A549 (cell line): Measurements from ENCODE around the gene DRAXIN. TPM values are rescaled to one million over a fixed set of nuclear protein-coding genes. Genes with fewer than 3 reads are reported as not detected.

Source experiments
- ATAC-seq, 2 experiments: fragments of 200-7000 bp in 1 of 2; fragments of >200 bp in 1 of 2; cut with Nextera tagmentation in 1 of 2; cut with Tn5 transposase in 1 of 2; 3 replicates each; pipeline versions ENCODE4 v1.8.0 to v1.9.1; 2018 to 2020; ENCODE audit warnings: mild to moderate bottlenecking in 1 of 2, moderate library complexity in 1 of 2
- CTCF ChIA-PET: fragments of 300-600 bp; sonication (Branson Sonifier 250); formaldehyde crosslinking; extraction: SDS; loops from one replicate; lab custom pipeline; 2021; ENCODE audit warnings: antibody characterized with exemption, inconsistent platforms; lab: Yijun Ruan, JAX
- POLR2A ChIA-PET: fragments of 350-600 bp; formaldehyde crosslinking; extraction: SDS; loops from one replicate; lab custom pipeline; 2021; ENCODE audit warnings: antibody characterized with exemption, inconsistent platforms; lab: Yijun Ruan, JAX
- DNase-seq, 2 experiments: peaks; one replicate each; pipeline versions ENCODE4 v3.0.0 to v3.0.0-alpha.2; 2011 to 2016; ENCODE audit warnings: low read depth in 1 of 2, low spot score in 1 of 2
- FAIRE-seq: peaks from 2 replicates; lab custom pipeline; 2011; peaks lifted over from hg19 to GRCh38; lab: Jason Lieb, UNC
- H3K27ac ChIP-seq, 2 experiments: fragments of >200 bp; sonication (Bioruptor Twin); formaldehyde crosslinking; 3 replicates each; pipeline ENCODE4 v1.5.1; 2016 to 2017
- H3K4me1 ChIP-seq: fragments of >200 bp; sonication (Bioruptor Twin); formaldehyde crosslinking; 3 replicates; pipeline ENCODE4 v1.6.1; 2016
- H3K4me2 ChIP-seq: fragments of >200 bp; sonication (Bioruptor Twin); formaldehyde crosslinking; 3 replicates; pipeline ENCODE4 v1.6.1; 2016
- H3K4me3 ChIP-seq: fragments of >200 bp; sonication (Bioruptor Twin); formaldehyde crosslinking; 3 replicates; pipeline ENCODE4 v1.5.1; 2016
- H3K9me3 ChIP-seq: fragments of >200 bp; sonication (Bioruptor Twin); formaldehyde crosslinking; 3 replicates; pipeline ENCODE4 v1.6.1; 2016
- CEBPB ChIP-seq, 2 experiments: fragments of >200 bp in 1 of 2; sonication (Bioruptor Twin) in 1 of 2; formaldehyde crosslinking in 1 of 2; IDR thresholded peaks; 2 replicates each; pipeline ENCODE4 v1.6.1; 2012 to 2016
- E2F6 ChIP-seq: IDR thresholded peaks from 2 replicates; pipeline ENCODE4 v1.6.1; 2012; ENCODE audit warnings: low read depth, borderline replicate concordance
- EHF ChIP-seq: fragments of 250-450 bp; sonication (Bioruptor Pico); IDR thresholded peaks from 2 replicates; pipeline ENCODE4 v1.5.0; 2020; ENCODE audit warnings: mild to moderate bottlenecking
- ELK1 ChIP-seq: fragments of 150-350 bp; IDR thresholded peaks from 2 replicates; pipeline ENCODE4 v1.6.1; 2014; ENCODE audit warnings: low read depth, mild to moderate bottlenecking, low read length
- ESRRA ChIP-seq: fragments of 150-350 bp; IDR thresholded peaks from 2 replicates; pipeline ENCODE4 v1.6.1; 2014; ENCODE audit warnings: mild to moderate bottlenecking, low read length, borderline replicate concordance
- HES2 ChIP-seq: fragments of >200 bp; sonication (Bioruptor Twin); formaldehyde crosslinking; IDR thresholded peaks from 2 replicates; pipeline ENCODE4 v1.6.1; 2016
- HOXA7 ChIP-seq: fragments of 250-450 bp; sonication (Bioruptor Pico); IDR thresholded peaks from 2 replicates; pipeline ENCODE4 v1.5.0; 2020; ENCODE audit warnings: mild to moderate bottlenecking, moderate library complexity
- HOXB13 ChIP-seq: fragments of 250-450 bp; sonication (Bioruptor Pico); IDR thresholded peaks from 2 replicates; pipeline ENCODE4 v1.5.0; 2020; ENCODE audit warnings: low read depth, mild to moderate bottlenecking, moderate library complexity
- HOXB5 ChIP-seq: fragments of 250-450 bp; sonication (Bioruptor Pico); IDR thresholded peaks from 2 replicates; pipeline ENCODE4 v1.5.0; 2020; ENCODE audit warnings: mild to moderate bottlenecking, moderate library complexity
- JUN ChIP-seq, 2 experiments: fragments of >200 bp; sonication (Bioruptor Twin); formaldehyde crosslinking; IDR thresholded peaks; 2 replicates in 1 of 2; 3 replicates in 1 of 2; pipeline ENCODE4 v1.6.1; 2016 to 2017
- MAX ChIP-seq: IDR thresholded peaks from 2 replicates; pipeline ENCODE4 v1.6.1; 2012
- NPAS2 ChIP-seq: fragments of 250-450 bp; sonication (Bioruptor Pico); IDR thresholded peaks from 2 replicates; pipeline ENCODE4 v1.8.0; 2022; ENCODE audit warnings: mild to moderate bottlenecking, moderate library complexity, borderline replicate concordance
- NR3C1 ChIP-seq: fragments of >200 bp; sonication (Bioruptor Twin); formaldehyde crosslinking; IDR thresholded peaks from 3 replicates; pipeline ENCODE4 v1.6.1; 2017
- PHF8 ChIP-seq: fragments of 200-600 bp; sonication (generic); IDR thresholded peaks from 2 replicates; pipeline ENCODE4 v1.6.1; 2016; ENCODE audit warnings: low read depth, mild to moderate bottlenecking, antibody characterized with exemption, moderate library complexity, borderline replicate concordance
- POLR2AphosphoS2 ChIP-seq: conservative IDR thresholded peaks from 2 replicates; pipeline ENCODE4 v1.6.1; 2012; ENCODE audit warnings: low read length, improper control_type of control experiment, inconsistent platforms
- RFX5 ChIP-seq: fragments of 450-650 bp; IDR thresholded peaks from 2 replicates; pipeline ENCODE4 v1.7.1; 2014; ENCODE audit warnings: antibody characterized with exemption, mild to moderate bottlenecking, moderate library complexity
- RNF2 ChIP-seq: fragments of 200-600 bp; sonication (generic); IDR thresholded peaks from 2 replicates; pipeline ENCODE4 v1.6.1; 2016; ENCODE audit warnings: low read depth, mild to moderate bottlenecking, antibody characterized with exemption, moderate library complexity, borderline replicate concordance
- TFCP2L1 ChIP-seq: fragments of 250-450 bp; sonication (Bioruptor Pico); IDR thresholded peaks from 2 replicates; pipeline ENCODE4 v1.5.0; 2021; ENCODE audit warnings: mild to moderate bottlenecking
- TP53 ChIP-seq: fragments of 250-450 bp; sonication (Bioruptor Pico); IDR thresholded peaks from 2 replicates; pipeline ENCODE4 v1.5.0; 2021; ENCODE audit warnings: mild to moderate bottlenecking, moderate library complexity
- USF2 ChIP-seq: fragments of 450-650 bp; IDR thresholded peaks from 2 replicates; pipeline ENCODE4 v1.6.1; 2014; ENCODE audit warnings: antibody characterized with exemption
- ZFP36 ChIP-seq: fragments of 450-650 bp; IDR thresholded peaks from 2 replicates; pipeline ENCODE4 v1.6.1; 2014; ENCODE audit warnings: borderline replicate concordance; ENCODE audit not compliant: partially characterized antibody
- ZNF302 ChIP-seq: fragments of 250-450 bp; sonication (Bioruptor Pico); IDR thresholded peaks from 2 replicates; pipeline ENCODE4 v1.9.0; 2021; ENCODE audit warnings: inconsistent platforms, mild to moderate bottlenecking, moderate library complexity
- ZSCAN20 ChIP-seq: fragments of 250-450 bp; sonication (Bioruptor Pico); IDR thresholded peaks from 2 replicates; pipeline ENCODE4 v1.8.0; 2022; ENCODE audit warnings: mild to moderate bottlenecking, moderate library complexity
- WGBS: methylation state at CpG from one replicate; pipeline ENCODE4 v1.1.6; 2017; ENCODE audit errors: missing lambda C conversion rate; 5-methylcytosine and 5-hydroxymethylcytosine counted together
- polyA plus RNA-seq, 4 experiments: library from polyadenylated mRNA; depleted of rRNA in 3 of 4; stranded (reverse); fragments of >200 nt; fragmentation: RNase III in 1 of 4; extraction: RNeasy Plus Mini Kit Qiagen cat#74134 plus additional on column Dnase treatment in 1 of 4; gene quantifications; 2 replicates in 3 of 4; 3 replicates in 1 of 4; pipeline ENCODE4 v1.2.3, GENCODE V29; 2011 to 2017

The DRAXIN gene
- polyA plus RNA-seq, 2 of the 4 experiments (the other 2 are of a cell fraction): 0.03 TPM; not detected in 1

- Histone ChIP-seq H3K9me3 (no peaks in the 10 kb centered on the region), H3K27ac (no peak overlapping the region), H3K4me1 (no peaks in the 10 kb centered on the region), H3K4me2 (no peak overlapping the region), H3K4me3 (no peak overlapping the region)
- no peak for FAIRE-seq
- no peak for ATAC-seq
- whole genome bisulfite sequencing: 42% methylated on average over 10 of the region's 15 CpGs
- no peak for TF ChIP-seq PHF8
- no peak for TF ChIP-seq USF2
- TF ChIP-seq CEBPB (IDR thresholded peaks at IDR 0.05): no peak
- TF ChIP-seq TP53: no peak
- no peak for TF ChIP-seq TFCP2L1 (CRISPR knock-in tag)
- TF ChIP-seq HES2: no peak
- no peak for TF ChIP-seq EHF (CRISPR knock-in tag)
- no peak for TF ChIP-seq HOXB13 (CRISPR knock-in tag)
- no peak for TF ChIP-seq RFX5
- TF ChIP-seq NPAS2 (CRISPR knock-in tag): no peak
- no peak for TF ChIP-seq RNF2
- TF ChIP-seq HOXB5 (CRISPR knock-in tag): no peak
- TF ChIP-seq MAX: no peak
- CTCF ChIA-PET: no interaction called here
- DNase-seq: no peak
- POLR2A ChIA-PET: no interaction called here
These were observed 10.0 kb downstream of the DRAXIN start for GRCh38 chr1:11701551-11701961.

- no peak overlapping the region for H3K4me2 ChIP-seq
- CTCF ChIA-PET: interaction anchor here (0.6 to 2.7 kb wide), 2 partner anchors 18 to 46 kb away, joined by 3 to 9 read pairs; no protein-coding TSS in a partner anchor
- no peak overlapping the region for H3K4me3 ChIP-seq
- H3K9me3 ChIP-seq: no peaks in the 10 kb centered on the region
- H3K27ac ChIP-seq: no peak overlapping the region
- H3K4me1 ChIP-seq: no peaks in the 10 kb centered on the region
- FAIRE-seq: no peak
- DNase-seq: no peak
- TF ChIP-seq NR3C1 (no peak), POLR2AphosphoS2 (no peak)
- POLR2A ChIA-PET: no interaction called here
- 67% methylated on average over 15 of the region's 15 CpGs for WGBS
- no peak for ATAC-seq
These were observed 10.7 kb downstream of the DRAXIN start for GRCh38 chr1:11701981-11702803.

GRCh38 chr1:11703357-11704193, 12.1 kb downstream of the DRAXIN start:
- 37% methylated on average over 7 of the region's 8 CpGs for WGBS
- H3K4me2 ChIP-seq: no peak overlapping the region
- no peak overlapping the region for H3K4me3 ChIP-seq
- ATAC-seq: peak in 1 of 2 experiments; percentile 16; a peak in 1 of 6 replicates
- no peak for TF ChIP-seq HOXB5 (CRISPR knock-in tag)
- TF ChIP-seq ESRRA: no peak
- TF ChIP-seq HES2: no peak
- no peak for TF ChIP-seq E2F6
- TF ChIP-seq ZFP36: no peak
- no peak for TF ChIP-seq HOXA7
- no peak for TF ChIP-seq ELK1
- no peak for TF ChIP-seq ZSCAN20
- no peak for TF ChIP-seq JUN (IDR thresholded peaks at IDR 0.05)
- TF ChIP-seq ZNF302: no peak
- no peak for DNase-seq
- no peak for FAIRE-seq
- POLR2A ChIA-PET: no interaction called here
- no peaks in the 10 kb centered on the region for H3K4me1 ChIP-seq
- H3K9me3 ChIP-seq: no peaks in the 10 kb centered on the region
- CTCF ChIA-PET: interaction anchor here (2.7 to 3.1 kb wide), 2 partner anchors 16 to 53 kb away, joined by 9 to 10 read pairs; no protein-coding TSS in a partner anchor
- no peak overlapping the region for H3K27ac ChIP-seq
